ENCODE results near the gene DBNL. TPM values are rescaled to one million over a fixed set of nuclear protein-coding genes. Genes with fewer than 3 reads are reported as not detected.

The DBNL gene
- total RNA-seq, 2 donors from 2014 or later: 81.4 to 106 TPM

DNA sequence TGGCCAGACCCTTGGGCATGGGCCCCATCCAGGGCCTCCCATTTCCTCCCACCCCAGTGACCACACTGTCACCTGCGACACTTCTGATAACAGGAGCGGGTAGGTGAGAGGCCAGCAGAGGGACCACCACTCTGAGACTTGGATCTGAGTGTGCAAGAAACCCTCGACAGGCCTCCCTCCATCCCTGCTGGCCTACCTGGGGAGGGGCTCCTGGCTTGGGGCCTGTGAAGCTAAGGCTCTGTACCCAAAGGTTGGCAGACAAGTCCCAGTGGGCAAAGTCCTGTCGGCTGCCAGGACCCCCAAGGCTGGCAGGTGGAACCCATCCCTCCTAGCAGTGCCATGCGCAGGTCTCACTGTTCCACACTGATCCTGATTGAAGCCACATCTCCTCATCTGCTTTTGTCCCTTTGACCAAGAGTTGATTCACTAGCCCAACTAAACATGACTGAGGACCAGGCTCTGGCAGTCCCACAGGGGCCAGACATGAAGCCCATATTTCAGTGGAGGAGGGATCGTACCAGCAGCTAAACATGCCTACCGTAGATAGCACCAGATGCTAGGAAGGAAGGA is 22.1 kb downstream of the DBNL start:
- Histone ChIP-seq H3K27me3 (no peaks in the 10 kb centered on the region), H3K4me3 (no peak overlapping the region), H3K27ac (no peak overlapping the region), H3K4me1 (peaks cover 2% of the 10 kb centered on the region), H3K9ac (ENCODE audit: low read depth in 2 of 2, low read length in 2 of 2) (no peak overlapping the region), H3K36me3 (no peaks in the 10 kb centered on the region), H3K9me3 (no peaks in the 10 kb centered on the region)
- no peak for TF ChIP-seq CTCF (IDR thresholded peaks at IDR 0.05)
- intact Hi-C loops (cut with DNase I): no loop called here
- no peak for DNase-seq

- no peak for DNase-seq
- Histone ChIP-seq H3K27me3 (no peaks in the 10 kb centered on the region), H3K27ac (no peak overlapping the region), H3K9ac (ENCODE audit: low read depth in 2 of 2, low read length in 2 of 2) (no peak overlapping the region), H3K9me3 (no peaks in the 10 kb centered on the region), H3K36me3 (no peaks in the 10 kb centered on the region), H3K4me1 (peaks cover 9% of the 10 kb centered on the region), H3K4me3 (no peak overlapping the region)
- intact Hi-C loops (cut with DNase I): no loop called here
- TF ChIP-seq CTCF (IDR thresholded peaks at IDR 0.05): no peak
Measured at GRCh38 chr7:44067064-44067951, 22.8 kb downstream of the DBNL start.

GRCh38 chr7:44068054-44068453 is 23.6 kb downstream of the DBNL start:
- Histone ChIP-seq H3K9ac (ENCODE audit: low read depth in 2 of 2, low read length in 2 of 2) (no peak overlapping the region), H3K36me3 (no peaks in the 10 kb centered on the region), H3K9me3 (no peaks in the 10 kb centered on the region), H3K4me3 (no peak overlapping the region), H3K4me1 (peaks cover 17% of the 10 kb centered on the region), H3K27me3 (no peaks in the 10 kb centered on the region), H3K27ac (no peak overlapping the region)
- intact Hi-C loops (cut with DNase I): no loop called here
- DNase-seq: no peak
- no peak for TF ChIP-seq CTCF (IDR thresholded peaks at IDR 0.05)

- intact Hi-C loops (cut with DNase I): no loop called here
- TF ChIP-seq CTCF (IDR thresholded peaks at IDR 0.05): no peak
- H3K27ac ChIP-seq: peak overlapping the region; percentile 89
- H3K36me3 ChIP-seq: no peaks in the 10 kb centered on the region
- H3K27me3 ChIP-seq: no peaks in the 10 kb centered on the region
- H3K9ac ChIP-seq (ENCODE audit: low read depth in 2 of 2, low read length in 2 of 2): no peak overlapping the region
- no peak overlapping the region for H3K4me3 ChIP-seq
- no peaks in the 10 kb centered on the region for H3K9me3 ChIP-seq
- H3K4me1 ChIP-seq: peaks cover 30% of the 10 kb centered on the region
- peak; percentile 47 for DNase-seq
Measured at GRCh38 chr7:44071726-44072363, 27.3 kb downstream of the DBNL start.

DNA sequence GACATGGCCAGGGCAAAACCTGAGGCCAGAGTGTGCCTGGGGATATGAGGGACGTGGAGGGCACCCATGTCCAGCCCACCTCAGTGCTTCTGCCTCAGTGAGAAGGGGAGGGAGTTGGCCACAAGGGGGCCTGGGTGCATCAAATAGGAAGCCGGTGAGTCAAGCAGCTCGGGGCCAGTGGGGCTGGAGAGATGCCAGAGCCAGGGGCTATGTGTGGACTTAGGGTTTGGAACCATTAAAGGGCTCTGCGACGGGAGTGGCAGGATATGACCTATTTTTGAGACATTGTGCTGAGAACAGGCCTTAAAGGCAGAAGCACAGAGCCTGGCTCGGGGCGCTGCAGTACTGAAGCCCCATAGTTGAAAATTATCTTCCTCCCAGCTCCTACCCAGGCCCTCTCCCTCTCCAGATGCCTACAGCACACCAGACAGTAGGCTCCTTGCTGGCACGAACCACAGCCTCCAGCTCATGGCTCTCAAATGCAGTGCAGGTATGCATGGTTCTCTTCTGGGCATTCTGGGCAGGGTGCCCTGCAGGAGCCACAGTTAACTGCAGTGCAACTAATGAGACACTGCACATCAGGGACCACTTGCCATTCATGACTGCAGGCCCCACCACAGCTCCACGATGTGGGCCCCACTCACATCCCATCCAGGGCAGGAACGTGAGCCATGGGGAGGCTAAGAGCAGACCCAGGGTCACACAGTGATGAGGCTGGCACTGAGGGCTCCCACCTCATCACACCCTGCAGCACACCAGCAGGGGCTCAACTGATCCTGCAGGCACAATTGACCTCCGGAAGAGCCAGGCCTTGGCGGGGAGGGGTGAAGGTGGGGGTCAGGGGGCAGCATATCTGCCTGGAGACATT is 28.1 kb downstream of the DBNL start:
- TF ChIP-seq CTCF (IDR thresholded peaks at IDR 0.05): peak; percentile 43
- Histone ChIP-seq H3K27me3 (no peaks in the 10 kb centered on the region), H3K9ac (ENCODE audit: low read depth in 2 of 2, low read length in 2 of 2) (no peak overlapping the region), H3K36me3 (peaks cover under 1% of the 10 kb centered on the region), H3K27ac (peak overlapping the region; percentile 89), H3K9me3 (no peaks in the 10 kb centered on the region), H3K4me3 (no peak overlapping the region), H3K4me1 (peaks cover 30% of the 10 kb centered on the region)
- DNase-seq: peak; percentile 62
- intact Hi-C loops (cut with DNase I): no loop called here
